ENCODE results near the gene TSPAN4.

DNA sequence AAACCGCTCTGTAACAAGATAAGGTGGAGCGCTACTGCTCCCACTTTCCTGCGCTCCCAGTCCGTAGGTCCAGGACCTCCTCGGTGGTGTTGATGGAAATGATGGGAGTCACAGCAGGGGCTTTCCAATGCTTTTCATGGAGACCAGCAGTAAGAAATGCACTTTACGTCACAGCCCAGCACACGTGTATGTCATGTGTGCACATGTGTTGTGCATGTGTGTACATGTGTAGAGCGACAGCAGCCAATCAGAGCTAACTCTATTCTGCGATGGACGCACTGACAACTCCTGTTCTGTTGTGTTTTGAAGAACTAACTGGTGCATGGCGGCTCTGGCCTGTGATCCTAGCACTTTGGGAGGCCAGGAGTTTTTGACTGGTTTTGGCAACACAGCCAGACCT lies 66.8 kb downstream of the TSPAN4 start:
- TF ChIP-seq MCM3 (IDR thresholded peaks at IDR 0.05) (no peak), MCM5 (IDR thresholded peaks at IDR 0.05; ENCODE audit: low read depth) (no peak), ZNF24 (IDR thresholded peaks at IDR 0.05) (no peak), HDAC6 (IDR thresholded peaks at IDR 0.05; ENCODE audit: low read depth, low read length) (no peak), PTBP1 (IDR thresholded peaks at IDR 0.05; ENCODE audit: low read depth, low read length) (no peak), TCFL5 (CRISPR knock-in tag; conservative IDR thresholded peaks at IDR 0.05) (no peak), SP1 (CRISPR knock-in tag; IDR thresholded peaks at IDR 0.05) (no peak), EZH2 (IDR thresholded peaks at IDR 0.05; ENCODE audit: borderline replicate concordance, low read depth, low read length) (no peak), DACH1 (IDR thresholded peaks at IDR 0.05; ENCODE audit: partially characterized antibody) (no peak)
- TF ChIP-seq, protein P1, sequence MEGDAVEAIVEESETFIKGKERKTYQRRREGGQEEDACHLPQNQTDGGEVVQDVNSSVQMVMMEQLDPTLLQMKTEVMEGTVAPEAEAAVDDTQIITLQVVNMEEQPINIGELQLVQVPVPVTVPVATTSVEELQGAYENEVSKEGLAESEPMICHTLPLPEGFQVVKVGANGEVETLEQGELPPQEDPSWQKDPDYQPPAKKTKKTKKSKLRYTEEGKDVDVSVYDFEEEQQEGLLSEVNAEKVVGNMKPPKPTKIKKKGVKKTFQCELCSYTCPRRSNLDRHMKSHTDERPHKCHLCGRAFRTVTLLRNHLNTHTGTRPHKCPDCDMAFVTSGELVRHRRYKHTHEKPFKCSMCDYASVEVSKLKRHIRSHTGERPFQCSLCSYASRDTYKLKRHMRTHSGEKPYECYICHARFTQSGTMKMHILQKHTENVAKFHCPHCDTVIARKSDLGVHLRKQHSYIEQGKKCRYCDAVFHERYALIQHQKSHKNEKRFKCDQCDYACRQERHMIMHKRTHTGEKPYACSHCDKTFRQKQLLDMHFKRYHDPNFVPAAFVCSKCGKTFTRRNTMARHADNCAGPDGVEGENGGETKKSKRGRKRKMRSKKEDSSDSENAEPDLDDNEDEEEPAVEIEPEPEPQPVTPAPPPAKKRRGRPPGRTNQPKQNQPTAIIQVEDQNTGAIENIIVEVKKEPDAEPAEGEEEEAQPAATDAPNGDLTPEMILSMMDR (IDR thresholded peaks at IDR 0.05 in 2 of 3, conservative IDR thresholded peaks at IDR 0.05 in 1 of 3; ENCODE audit: insufficient read depth in 2 of 3, low read depth in 1 of 3, low read length in 3 of 3) = no peak

All from K562 (cell line).